Measurements from ENCODE around the gene KRT15. TPM values are rescaled to one million over a fixed set of nuclear protein-coding genes. Genes with fewer than 3 reads are reported as not detected.

The KRT15 gene
- total and polyA plus RNA-seq, 2 experiments from 2014 or later: 6.8 to 10.6 TPM

DNA sequence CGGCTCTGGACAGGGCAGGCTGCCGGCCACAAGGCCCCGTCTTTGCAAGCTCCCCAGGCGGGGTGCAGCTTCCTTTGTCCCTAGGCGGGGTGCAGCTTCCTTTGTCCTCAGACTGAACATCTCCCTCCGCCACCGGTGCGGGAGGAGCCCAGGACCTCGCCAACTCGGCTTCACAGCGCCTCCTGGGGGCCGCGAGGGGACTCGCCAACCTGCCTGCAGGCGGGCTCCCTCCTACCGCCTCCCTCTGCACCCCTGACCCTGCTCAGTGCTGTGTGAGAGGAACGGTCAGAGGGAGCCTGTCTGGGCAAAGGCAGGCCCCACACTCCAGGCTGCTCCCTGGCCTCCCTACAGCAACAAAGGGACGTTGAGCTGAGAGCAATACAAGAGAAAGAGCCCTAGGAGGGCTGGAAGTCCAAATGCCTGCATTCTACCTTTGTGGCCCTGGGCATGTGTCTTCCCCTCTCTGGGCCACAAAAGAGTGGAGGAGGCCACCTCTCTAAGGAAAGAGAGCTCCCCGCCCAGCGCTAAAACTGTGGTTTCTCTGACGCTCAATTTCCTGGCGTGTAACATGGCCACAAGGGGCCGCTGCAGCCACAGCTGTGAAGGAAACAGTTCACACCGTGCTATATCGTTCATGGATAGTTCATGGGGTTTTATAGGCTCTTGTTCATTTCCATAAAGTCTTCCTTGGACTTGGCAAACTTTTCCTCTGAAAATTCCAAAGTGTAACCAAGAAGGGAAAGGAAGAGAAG is 30.3 kb upstream of the KRT15 start:
- H3K36me3 ChIP-seq (replicated peaks; ENCODE audit: insufficient read depth, low read depth): no peaks in the 10 kb centered on the region
- no peaks in the 10 kb centered on the region for H4K20me1 ChIP-seq (ENCODE audit: insufficient read depth, poor library complexity, severe bottlenecking)
- 7% methylated on average over 25 of the region's 25 CpGs for WGBS (ENCODE audit: low lambda C conversion rate, missing lambda C conversion rate)
- H3K9me3 ChIP-seq (ENCODE audit: low read depth): no peaks in the 10 kb centered on the region
- TF ChIP-seq EZH2phosphoT487 (IDR thresholded peaks at IDR 0.05; ENCODE audit: low read depth, severe bottlenecking, unreplicated experiment) (no peak), EZH2 (IDR thresholded peaks at IDR 0.05; ENCODE audit: borderline replicate concordance) (no peak)
- TF ChIP-seq, protein P1, sequence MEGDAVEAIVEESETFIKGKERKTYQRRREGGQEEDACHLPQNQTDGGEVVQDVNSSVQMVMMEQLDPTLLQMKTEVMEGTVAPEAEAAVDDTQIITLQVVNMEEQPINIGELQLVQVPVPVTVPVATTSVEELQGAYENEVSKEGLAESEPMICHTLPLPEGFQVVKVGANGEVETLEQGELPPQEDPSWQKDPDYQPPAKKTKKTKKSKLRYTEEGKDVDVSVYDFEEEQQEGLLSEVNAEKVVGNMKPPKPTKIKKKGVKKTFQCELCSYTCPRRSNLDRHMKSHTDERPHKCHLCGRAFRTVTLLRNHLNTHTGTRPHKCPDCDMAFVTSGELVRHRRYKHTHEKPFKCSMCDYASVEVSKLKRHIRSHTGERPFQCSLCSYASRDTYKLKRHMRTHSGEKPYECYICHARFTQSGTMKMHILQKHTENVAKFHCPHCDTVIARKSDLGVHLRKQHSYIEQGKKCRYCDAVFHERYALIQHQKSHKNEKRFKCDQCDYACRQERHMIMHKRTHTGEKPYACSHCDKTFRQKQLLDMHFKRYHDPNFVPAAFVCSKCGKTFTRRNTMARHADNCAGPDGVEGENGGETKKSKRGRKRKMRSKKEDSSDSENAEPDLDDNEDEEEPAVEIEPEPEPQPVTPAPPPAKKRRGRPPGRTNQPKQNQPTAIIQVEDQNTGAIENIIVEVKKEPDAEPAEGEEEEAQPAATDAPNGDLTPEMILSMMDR (IDR thresholded peaks at IDR 0.05; ENCODE audit: poor library complexity): peak; percentile 80
- no peak overlapping the region for H3K4me3 ChIP-seq
- no peaks in the 10 kb centered on the region for H3K27me3 ChIP-seq
- DNase-seq (ENCODE audit: low spot score): peak; percentile 95
- no peaks in the 10 kb centered on the region for H3K79me2 ChIP-seq
- H3K4me2 ChIP-seq: peak overlapping the region; percentile 75
- H3K4me1 ChIP-seq (ENCODE audit: insufficient read depth): peaks cover 39% of the 10 kb centered on the region
- peak overlapping the region; percentile 97 for H3K27ac ChIP-seq
- peak overlapping the region; percentile 64 for H2AFZ ChIP-seq
- H3K9me2 ChIP-seq (replicated peaks; ENCODE audit: insufficient read depth): no peaks in the 10 kb centered on the region

- Histone ChIP-seq H2AFZ (peak overlapping the region; percentile 64), H3K4me3 (no peak overlapping the region), H3K4me2 (peak overlapping the region; percentile 75), H4K20me1 (ENCODE audit: insufficient read depth, poor library complexity, severe bottlenecking) (no peaks in the 10 kb centered on the region), H3K9me2 (replicated peaks; ENCODE audit: insufficient read depth) (no peaks in the 10 kb centered on the region), H3K36me3 (replicated peaks; ENCODE audit: insufficient read depth, low read depth) (no peaks in the 10 kb centered on the region), H3K4me1 (ENCODE audit: insufficient read depth) (peaks cover 39% of the 10 kb centered on the region), H3K9me3 (ENCODE audit: low read depth) (no peaks in the 10 kb centered on the region), H3K79me2 (no peaks in the 10 kb centered on the region), H3K27ac (peak overlapping the region; percentile 97), H3K27me3 (no peaks in the 10 kb centered on the region)
- 62% methylated on average over 23 of the region's 23 CpGs for WGBS (ENCODE audit: low lambda C conversion rate, missing lambda C conversion rate)
- TF ChIP-seq, protein P1 (IDR thresholded peaks at IDR 0.05; ENCODE audit: poor library complexity): no peak
- no peak for TF ChIP-seq EZH2phosphoT487 (IDR thresholded peaks at IDR 0.05; ENCODE audit: low read depth, severe bottlenecking, unreplicated experiment)
- TF ChIP-seq EZH2 (IDR thresholded peaks at IDR 0.05; ENCODE audit: borderline replicate concordance): no peak
- DNase-seq (ENCODE audit: low spot score): peak; percentile 76
Observed at GRCh38 chr17:41547921-41548843, 29.5 kb upstream of the KRT15 start.

GRCh38 chr17:41547378-41547841 is 28.7 kb upstream of the KRT15 start:
- Histone ChIP-seq H3K27ac (peak overlapping the region; percentile 97), H3K4me1 (ENCODE audit: insufficient read depth) (peaks cover 39% of the 10 kb centered on the region), H3K4me2 (no peak overlapping the region), H3K36me3 (replicated peaks; ENCODE audit: insufficient read depth, low read depth) (no peaks in the 10 kb centered on the region), H3K79me2 (no peaks in the 10 kb centered on the region), H3K27me3 (no peaks in the 10 kb centered on the region), H3K9me2 (replicated peaks; ENCODE audit: insufficient read depth) (no peaks in the 10 kb centered on the region), H3K9me3 (ENCODE audit: low read depth) (no peaks in the 10 kb centered on the region), H4K20me1 (ENCODE audit: insufficient read depth, poor library complexity, severe bottlenecking) (no peaks in the 10 kb centered on the region), H3K4me3 (no peak overlapping the region), H2AFZ (no peak overlapping the region)
- DNase-seq (ENCODE audit: low spot score): peak; percentile 39
- 74% methylated on average over 9 of the region's 9 CpGs for WGBS (ENCODE audit: low lambda C conversion rate, missing lambda C conversion rate)
- TF ChIP-seq EZH2 (IDR thresholded peaks at IDR 0.05; ENCODE audit: borderline replicate concordance) (no peak), EZH2phosphoT487 (IDR thresholded peaks at IDR 0.05; ENCODE audit: low read depth, severe bottlenecking, unreplicated experiment) (no peak)
- TF ChIP-seq, protein P1 (IDR thresholded peaks at IDR 0.05; ENCODE audit: poor library complexity): no peak
